ENCODE measurements around the gene CBARP.
A peak's percentile ranks its signal among the peaks of the same experiment; 100 is the strongest.

The CBARP gene

GRCh38 chr19:1238369-1239303 is 831 bp upstream of the CBARP start:
- H3K4me1 ChIP-seq (ENCODE audit: low read length) = peaks cover 21% of the 10 kb centered on the region
- H3K27me3 ChIP-seq (ENCODE audit: low read depth, low read length) = no peaks in the 10 kb centered on the region
- H3K36me3 ChIP-seq (replicated peaks; ENCODE audit: low read depth, low read length) = peaks cover under 1% of the 10 kb centered on the region
- peaks cover 10% of the 10 kb centered on the region for H3K79me2 ChIP-seq (ENCODE audit: low read length)
- H3K9ac ChIP-seq (ENCODE audit: low read length) = peak overlapping the region; percentile 48
- no peaks in the 10 kb centered on the region for H4K20me1 ChIP-seq (ENCODE audit: insufficient read depth, low read length)
- peak overlapping the region; percentile 61; the same call in 1 of the 2 replicates for H2AFZ ChIP-seq (ENCODE audit: low read depth, low read length)
- TF ChIP-seq EZH2phosphoT487 (IDR thresholded peaks at IDR 0.05; ENCODE audit: low read depth) (no peak), CTCF (IDR thresholded peaks at IDR 0.05; ENCODE audit: low read depth, low read length) (no peak)
- H3K4me3 ChIP-seq (ENCODE audit: low read length) = peak overlapping the region; percentile 80
- no peaks in the 10 kb centered on the region for H3K9me3 ChIP-seq (ENCODE audit: insufficient read depth, low read length)
- peak overlapping the region; percentile 80 for H3K4me2 ChIP-seq (ENCODE audit: low read length)
- no peak overlapping the region for H3K27ac ChIP-seq (ENCODE audit: low read length)

DNA sequence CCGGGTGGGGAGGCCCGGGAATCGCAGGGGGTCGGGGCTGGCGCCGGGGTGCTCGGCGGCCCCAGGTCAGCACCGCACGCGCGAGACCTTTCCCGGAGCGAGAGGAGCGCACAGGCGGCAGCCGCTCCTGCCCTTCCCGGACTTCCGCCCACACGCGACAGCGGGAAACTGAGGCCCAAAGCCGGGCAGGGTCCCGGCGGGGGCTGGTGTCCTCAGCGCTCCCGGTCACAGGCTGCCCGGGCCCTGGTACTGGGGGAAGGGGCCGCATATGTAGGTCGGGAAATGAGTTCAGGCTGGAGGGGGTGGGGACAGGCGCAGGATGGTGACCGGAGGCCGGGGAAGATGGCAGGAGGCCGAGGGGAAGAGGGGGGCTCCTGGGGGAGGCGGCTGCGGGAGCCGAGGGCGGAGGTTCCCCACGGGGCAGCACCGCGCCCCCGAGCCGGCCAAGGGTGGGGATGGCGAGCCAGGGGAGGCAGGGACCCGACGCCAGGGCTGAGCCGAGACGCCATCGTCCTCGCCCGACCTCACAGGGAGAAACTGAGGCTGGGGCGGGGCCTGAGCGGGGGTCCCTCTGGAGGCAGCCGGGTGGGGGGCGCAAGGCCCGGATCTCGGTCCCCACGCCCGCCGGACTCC is 662 bp downstream of the CBARP start:
- H3K27ac ChIP-seq (ENCODE audit: low read length) = no peak overlapping the region
- H3K4me3 ChIP-seq (ENCODE audit: low read length) = peak overlapping the region; percentile 88
- peak overlapping the region; percentile 87 for H3K4me2 ChIP-seq (ENCODE audit: low read length)
- H3K79me2 ChIP-seq (ENCODE audit: low read length) = peaks cover 5% of the 10 kb centered on the region
- no peak overlapping the region for H2AFZ ChIP-seq (ENCODE audit: low read depth, low read length)
- H3K27me3 ChIP-seq (ENCODE audit: low read depth, low read length) = no peaks in the 10 kb centered on the region
- H3K4me1 ChIP-seq (ENCODE audit: low read length) = peaks cover 24% of the 10 kb centered on the region
- no peaks in the 10 kb centered on the region for H3K36me3 ChIP-seq (replicated peaks; ENCODE audit: low read depth, low read length)
- H3K9me3 ChIP-seq (ENCODE audit: insufficient read depth, low read length) = no peaks in the 10 kb centered on the region
- H3K9ac ChIP-seq (ENCODE audit: low read length) = peak overlapping the region; percentile 60
- no peak for TF ChIP-seq EZH2phosphoT487 (IDR thresholded peaks at IDR 0.05; ENCODE audit: low read depth)
- no peak for TF ChIP-seq CTCF (IDR thresholded peaks at IDR 0.05; ENCODE audit: low read depth, low read length)
- H4K20me1 ChIP-seq (ENCODE audit: insufficient read depth, low read length) = no peaks in the 10 kb centered on the region

- Histone ChIP-seq H3K27me3 (ENCODE audit: low read depth, low read length) (no peaks in the 10 kb centered on the region), H3K9me3 (ENCODE audit: insufficient read depth, low read length) (no peaks in the 10 kb centered on the region), H2AFZ (ENCODE audit: low read depth, low read length) (no peak overlapping the region), H3K9ac (ENCODE audit: low read length) (no peak overlapping the region), H3K4me3 (ENCODE audit: low read length) (no peak overlapping the region), H3K4me1 (ENCODE audit: low read length) (peaks cover 30% of the 10 kb centered on the region), H3K4me2 (ENCODE audit: low read length) (peak overlapping the region; percentile 87; the same call in 1 of the 2 replicates), H4K20me1 (ENCODE audit: insufficient read depth, low read length) (no peaks in the 10 kb centered on the region), H3K36me3 (replicated peaks; ENCODE audit: low read depth, low read length) (no peaks in the 10 kb centered on the region), H3K27ac (ENCODE audit: low read length) (no peak overlapping the region), H3K79me2 (ENCODE audit: low read length) (no peaks in the 10 kb centered on the region)
- TF ChIP-seq EZH2phosphoT487 (IDR thresholded peaks at IDR 0.05; ENCODE audit: low read depth) (no peak), CTCF (IDR thresholded peaks at IDR 0.05; ENCODE audit: low read depth, low read length) (no peak)
These were observed 1.2 kb downstream of the CBARP start for GRCh38 chr19:1236576-1236975.
